HUES6 (cell line): ENCODE data around the gene ARHGAP40.

ENCODE experiments used
- H3K27ac ChIP-seq: 2 replicates; pipeline ENCODE4 v1.7.0; 2013; ENCODE audit warnings: low read depth, mild to moderate bottlenecking, low read length, inconsistent platforms
- H3K27me3 ChIP-seq: 2 replicates; pipeline ENCODE4 v1.6.1; 2013; ENCODE audit warnings: low read length; ENCODE audit not compliant: control insufficient read depth, insufficient read depth
- H3K36me3 ChIP-seq: 2 replicates; pipeline ENCODE4 v1.6.1; 2013; ENCODE audit warnings: low read length; ENCODE audit not compliant: control insufficient read depth, insufficient read depth
- H3K4me1 ChIP-seq: 2 replicates; pipeline ENCODE4 v1.6.1; 2013; ENCODE audit warnings: low read length; ENCODE audit not compliant: control insufficient read depth, insufficient read depth
- H3K4me3 ChIP-seq: 2 replicates; pipeline ENCODE4 v1.5.1; 2013; ENCODE audit warnings: low read depth, low read length
- H3K9ac ChIP-seq: one replicate; pipeline ENCODE4 v1.6.1; 2013; ENCODE audit warnings: mild to moderate bottlenecking, low read length
- H3K9me3 ChIP-seq: 2 replicates; pipeline ENCODE4 v1.6.1; 2013; ENCODE audit warnings: low read depth, low read length; ENCODE audit not compliant: control insufficient read depth, insufficient read depth

ARHGAP40 gene

GRCh38 chr20:38633577-38634093, 32.0 kb downstream of the ARHGAP40 start:
- Histone ChIP-seq H3K9ac (no peak overlapping the region), H3K4me3 (no peak overlapping the region), H3K36me3 (peaks cover 46% of the 10 kb centered on the region; the same call in 1 of the 2 replicates), H3K27ac (no peak overlapping the region), H3K4me1 (peaks cover 12% of the 10 kb centered on the region), H3K9me3 (no peaks in the 10 kb centered on the region), H3K27me3 (no peaks in the 10 kb centered on the region)

- Histone ChIP-seq H3K4me3 (no peak overlapping the region), H3K9me3 (no peaks in the 10 kb centered on the region), H3K27me3 (no peaks in the 10 kb centered on the region), H3K9ac (no peak overlapping the region), H3K27ac (no peak overlapping the region), H3K36me3 (peaks cover 51% of the 10 kb centered on the region; the same call in 1 of the 2 replicates), H3K4me1 (0 out of 2 replicates have a peak, but pooled peaks cover 3% of the 10 kb centered on the region)
Observed at GRCh38 chr20:38635721-38636288, 34.2 kb downstream of the ARHGAP40 start.

GRCh38 chr20:38640521-38640920, 38.9 kb downstream of the ARHGAP40 start:
- no peak overlapping the region for H3K4me3 ChIP-seq
- no peak overlapping the region for H3K27ac ChIP-seq
- H3K9ac ChIP-seq = no peak overlapping the region
- H3K9me3 ChIP-seq = no peaks in the 10 kb centered on the region
- H3K27me3 ChIP-seq = peaks cover 10% of the 10 kb centered on the region
- H3K36me3 ChIP-seq = peaks cover 60% of the 10 kb centered on the region; the same call in 1 of the 2 replicates
- no peaks in the 10 kb centered on the region for H3K4me1 ChIP-seq

GRCh38 chr20:38642498-38642897, 40.9 kb downstream of the ARHGAP40 start:
- H3K36me3 ChIP-seq = peaks cover 57% of the 10 kb centered on the region; the same call in 1 of the 2 replicates
- no peak overlapping the region for H3K27ac ChIP-seq
- H3K9ac ChIP-seq = no peak overlapping the region
- H3K9me3 ChIP-seq = no peaks in the 10 kb centered on the region
- H3K4me1 ChIP-seq = peaks cover 5% of the 10 kb centered on the region
- no peak overlapping the region for H3K4me3 ChIP-seq
- peaks cover 27% of the 10 kb centered on the region for H3K27me3 ChIP-seq

- Histone ChIP-seq H3K4me3 (no peak overlapping the region), H3K9ac (no peak overlapping the region), H3K27ac (no peak overlapping the region), H3K4me1 (peaks cover 5% of the 10 kb centered on the region), H3K36me3 (peaks cover 56% of the 10 kb centered on the region; the same call in 1 of the 2 replicates), H3K9me3 (no peaks in the 10 kb centered on the region), H3K27me3 (peaks cover 35% of the 10 kb centered on the region)
Observed at GRCh38 chr20:38644588-38645260, 43.1 kb downstream of the ARHGAP40 start.

- peaks cover 38% of the 10 kb centered on the region for H3K27me3 ChIP-seq
- H3K4me3 ChIP-seq = no peak overlapping the region
- H3K9ac ChIP-seq = no peak overlapping the region
Observed at GRCh38 chr20:38645351-38645750, 43.7 kb downstream of the ARHGAP40 start.

GRCh38 chr20:38645980-38646858, 44.6 kb downstream of the ARHGAP40 start:
- Histone ChIP-seq H3K27me3 (peaks cover 38% of the 10 kb centered on the region), H3K36me3 (peaks cover 53% of the 10 kb centered on the region; the same call in 1 of the 2 replicates), H3K4me1 (peaks cover 5% of the 10 kb centered on the region), H3K9me3 (no peaks in the 10 kb centered on the region), H3K4me3 (peak overlapping the region; percentile 57), H3K27ac (no peak overlapping the region), H3K9ac (no peak overlapping the region)

More at GRCh38 chr20:38645351-38645750, 43.7 kb downstream of the ARHGAP40 start:
- H3K9me3 ChIP-seq = no peaks in the 10 kb centered on the region
- peaks cover 5% of the 10 kb centered on the region for H3K4me1 ChIP-seq
- H3K27ac ChIP-seq = no peak overlapping the region
- H3K36me3 ChIP-seq = peaks cover 57% of the 10 kb centered on the region; the same call in 1 of the 2 replicates

GRCh38 chr20:38649275-38649891, 47.8 kb downstream of the ARHGAP40 start:
- H3K9me3 ChIP-seq = no peaks in the 10 kb centered on the region
- H3K36me3 ChIP-seq = peaks cover 39% of the 10 kb centered on the region; the same call in 1 of the 2 replicates
- H3K27me3 ChIP-seq = peaks cover 38% of the 10 kb centered on the region
- H3K27ac ChIP-seq = no peak overlapping the region
- peaks cover 5% of the 10 kb centered on the region for H3K4me1 ChIP-seq
- no peak overlapping the region for H3K4me3 ChIP-seq
- H3K9ac ChIP-seq = no peak overlapping the region

GRCh38 chr20:38650010-38650409, 48.4 kb downstream of the ARHGAP40 start:
- Histone ChIP-seq H3K4me1 (peaks cover 5% of the 10 kb centered on the region), H3K9ac (no peak overlapping the region), H3K4me3 (no peak overlapping the region), H3K36me3 (peaks cover 39% of the 10 kb centered on the region; the same call in 1 of the 2 replicates), H3K27me3 (peaks cover 33% of the 10 kb centered on the region), H3K9me3 (no peaks in the 10 kb centered on the region), H3K27ac (no peak overlapping the region)

GRCh38 chr20:38651154-38651553, 49.5 kb downstream of the ARHGAP40 start:
- H3K4me1 ChIP-seq = no peaks in the 10 kb centered on the region
- no peak overlapping the region for H3K9ac ChIP-seq
- H3K36me3 ChIP-seq = peaks cover 39% of the 10 kb centered on the region; the same call in 1 of the 2 replicates
- no peak overlapping the region for H3K4me3 ChIP-seq
- peaks cover 29% of the 10 kb centered on the region; the same call in 1 of the 2 replicates for H3K27me3 ChIP-seq
- H3K27ac ChIP-seq = no peak overlapping the region
- H3K9me3 ChIP-seq = no peaks in the 10 kb centered on the region
